Endometrium (tissue), 2 donors: ENCODE measurements around the gene OSBPL3.
"Not testable (repeated sequence)": the region's sequence is repeated elsewhere in the genome, so short reads cannot be mapped to it uniquely, and the experiment has no call there.

ENCODE experiments used
- FAIRE-seq: peaks from 2 replicates; lab custom pipeline; 2012; peaks lifted over from hg19 to GRCh38; lab: Jason Lieb, UNC
- donor health status: control.
- donor health status: control.

Gene OSBPL3

GRCh38 chr7:24916463-24917040 lies 63.4 kb downstream of the OSBPL3 start:
- no peak for FAIRE-seq

GRCh38 chr7:24914465-24914859 lies 65.5 kb downstream of the OSBPL3 start:
- no peak for FAIRE-seq

GRCh38 chr7:24913801-24914464 lies 66.0 kb downstream of the OSBPL3 start:
- no peak for FAIRE-seq

GRCh38 chr7:24912874-24913514 lies 67.0 kb downstream of the OSBPL3 start:
- FAIRE-seq, result no peak

- FAIRE-seq, result no peak
Measured at GRCh38 chr7:24912424-24912823, 67.6 kb downstream of the OSBPL3 start.

- no peak for FAIRE-seq
Measured at GRCh38 chr7:24911213-24911603, 68.8 kb downstream of the OSBPL3 start.

- FAIRE-seq, result no peak
Measured at GRCh38 chr7:24910551-24911212, 69.3 kb downstream of the OSBPL3 start.

- FAIRE-seq, result no peak
Measured at GRCh38 chr7:24908727-24909126, 71.3 kb downstream of the OSBPL3 start.

GRCh38 chr7:24908166-24908565 lies 71.8 kb downstream of the OSBPL3 start:
- no peak for FAIRE-seq

GRCh38 chr7:24907311-24907886 lies 72.6 kb downstream of the OSBPL3 start:
- no peak for FAIRE-seq

GRCh38 chr7:24905996-24906770 lies 73.8 kb downstream of the OSBPL3 start:
- no peak for FAIRE-seq

- not testable (repeated sequence) for FAIRE-seq
Measured at GRCh38 chr7:24903992-24904391, 76.0 kb downstream of the OSBPL3 start.

GRCh38 chr7:24903559-24903958 lies 76.4 kb downstream of the OSBPL3 start:
- FAIRE-seq, result no peak

- FAIRE-seq, result no peak
Measured at GRCh38 chr7:24902931-24903330, 77.0 kb downstream of the OSBPL3 start.

GRCh38 chr7:24902276-24902675 lies 77.7 kb downstream of the OSBPL3 start:
- no peak for FAIRE-seq

- no peak for FAIRE-seq
Measured at GRCh38 chr7:24899905-24900304, 80.1 kb downstream of the OSBPL3 start.

GRCh38 chr7:24899161-24899560 lies 80.8 kb downstream of the OSBPL3 start:
- no peak for FAIRE-seq

- no peak for FAIRE-seq
Measured at GRCh38 chr7:24898691-24899090, 81.3 kb downstream of the OSBPL3 start.

- FAIRE-seq, result no peak
Measured at GRCh38 chr7:24896031-24896501, 83.9 kb downstream of the OSBPL3 start.

GRCh38 chr7:24894429-24895221 lies 85.4 kb downstream of the OSBPL3 start:
- no peak for FAIRE-seq

- FAIRE-seq, result no peak
Measured at GRCh38 chr7:24891311-24891735, 88.7 kb downstream of the OSBPL3 start.
